AG10803 (cell line): ENCODE measurements around the gene LYZL4.

Experiments used
- DNase-seq: peaks from one replicate; pipeline ENCODE4 v3.0.0; 2010; ENCODE audit warnings: low read depth
- H3K4me3 ChIP-seq: 2 replicates; pipeline ENCODE4 v1.5.1; 2011; ENCODE audit warnings: mild to moderate bottlenecking, low read length, control low read depth
- CTCF ChIP-seq: conservative IDR thresholded peaks from 2 replicates; pipeline ENCODE4 v1.5.1; 2011; ENCODE audit warnings: mild to moderate bottlenecking, low read length, control low read depth, inconsistent platforms

Gene LYZL4

GRCh38 chr3:42357335-42357734 lies 53.1 kb downstream of the LYZL4 start:
- no peak overlapping the region for H3K4me3 ChIP-seq
- DNase-seq: no peak
- no peak for TF ChIP-seq CTCF

DNA sequence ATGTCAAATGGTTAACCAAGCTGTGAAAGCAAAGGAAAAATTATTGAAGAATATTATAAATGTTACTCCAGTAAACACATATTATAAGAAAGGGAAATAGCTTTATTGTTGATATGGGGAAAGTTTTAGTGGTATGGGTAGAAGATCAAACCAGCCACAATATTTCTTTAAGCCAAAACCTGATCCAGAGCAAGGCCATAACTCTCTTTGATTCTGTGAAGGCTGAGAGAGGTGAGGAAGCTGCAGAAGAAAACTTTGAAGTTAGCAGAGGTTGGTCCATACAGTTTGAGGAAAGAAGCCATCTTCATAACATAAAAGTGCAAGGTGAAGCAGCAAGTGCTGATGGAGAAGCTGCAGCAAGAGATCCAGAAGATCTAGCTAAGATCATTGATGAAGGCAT lies 54.8 kb downstream of the LYZL4 start:
- DNase-seq: no peak
- no peak for TF ChIP-seq CTCF
- no peak overlapping the region for H3K4me3 ChIP-seq

DNA sequence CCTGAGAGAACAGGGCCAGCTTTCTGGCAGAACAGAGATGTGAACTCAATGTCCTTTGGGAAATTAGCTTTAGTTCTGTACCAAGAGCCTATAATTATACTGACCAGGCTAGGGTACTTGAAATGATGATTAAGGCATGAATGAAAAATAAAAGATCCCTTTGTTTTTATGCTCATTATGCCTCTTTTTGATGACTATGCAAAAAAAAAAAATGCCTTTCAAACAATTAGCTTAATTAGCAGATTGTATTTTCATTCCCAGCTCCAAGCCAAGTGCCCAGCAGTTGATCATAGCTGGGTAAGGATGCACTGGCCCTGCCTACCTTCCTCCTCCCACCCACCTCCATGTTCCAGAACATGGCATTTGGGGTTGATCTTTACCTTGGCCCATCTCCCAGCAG lies 56.8 kb downstream of the LYZL4 start:
- no peak for TF ChIP-seq CTCF

GRCh38 chr3:42351207-42351606 lies 59.2 kb downstream of the LYZL4 start:
- H3K4me3 ChIP-seq: no peak overlapping the region
- DNase-seq: peak; percentile 67
- no peak for TF ChIP-seq CTCF

More for the DNA sequence above, 56.8 kb downstream of the LYZL4 start:
- DNase-seq: no peak
- H3K4me3 ChIP-seq: no peak overlapping the region

DNA sequence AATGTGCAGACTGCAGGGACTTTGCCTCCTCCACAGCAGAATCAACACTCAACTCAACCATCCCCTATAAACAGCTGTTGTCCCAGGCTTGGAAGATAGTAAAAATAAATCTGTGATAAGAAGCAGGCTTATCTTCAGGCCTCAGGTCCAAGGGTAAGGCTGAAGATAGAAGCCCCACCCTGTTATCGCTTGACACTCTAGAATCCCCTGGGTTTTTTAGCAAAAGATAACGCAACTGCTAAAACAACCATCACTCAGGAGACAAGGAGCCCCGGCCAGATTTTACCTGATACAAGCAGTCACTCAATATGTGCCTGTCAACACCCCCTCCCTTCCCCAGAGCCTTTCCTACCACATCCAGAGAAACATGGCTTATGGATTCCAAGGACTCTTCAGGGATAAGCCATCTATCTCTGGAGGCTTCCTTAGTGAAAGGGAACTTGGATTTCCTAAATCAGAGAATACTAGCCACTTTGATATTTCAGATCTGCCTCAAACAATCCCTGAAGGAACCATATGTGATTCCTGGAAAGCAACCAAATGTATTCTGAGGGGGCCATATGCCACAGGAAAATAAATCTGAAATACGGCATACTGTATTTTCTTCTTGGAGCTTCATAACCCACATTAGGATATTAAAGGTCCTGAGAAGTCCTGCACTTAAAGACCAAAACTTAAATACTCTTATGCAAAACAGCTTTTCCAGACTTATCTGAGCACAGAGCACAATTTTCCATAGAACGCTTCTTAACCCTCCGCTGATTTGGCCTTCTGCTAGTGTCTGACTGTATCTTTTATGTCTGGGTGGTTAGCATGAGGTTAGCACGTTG lies 60.4 kb downstream of the LYZL4 start:
- H3K4me3 ChIP-seq: no peak overlapping the region
- no peak for DNase-seq
- no peak for TF ChIP-seq CTCF

- H3K4me3 ChIP-seq: no peak overlapping the region
- no peak for DNase-seq
- TF ChIP-seq CTCF: no peak
These were observed 62.5 kb downstream of the LYZL4 start for GRCh38 chr3:42347928-42348327.
